Right lobe of liver (tissue), 6 donors: Measurements from ENCODE around the gene LRRC47. TPM values are rescaled to one million over a fixed set of nuclear protein-coding genes. Genes with fewer than 3 reads are reported as not detected.
A peak's percentile ranks its signal among the peaks of the same experiment; 100 is the strongest.

ENCODE experiments used
- ATAC-seq, 4 donors: fragments of 200-7000 bp; cut with Tn5 transposase; one replicate each; pipeline ENCODE4 v1.9.1; 2020; ENCODE audit warnings: mild to moderate bottlenecking in 4 of 4, moderate library complexity in 4 of 4
- DNase-seq, 3 donors: peaks; one replicate each; pipeline ENCODE4 v3.0.0-alpha.2; 2020
- H3K27ac ChIP-seq, 3 donors: fragments of 200-600 bp; one replicate each; pipeline ENCODE4 v1.8.0; 2022
- H3K27me3 ChIP-seq, 2 donors: fragments of 200-600 bp; one replicate each; pipeline ENCODE4 v1.8.0; 2022
- H3K36me3 ChIP-seq, 4 donors: fragments of 200-600 bp; sonication (generic) in 1 of 4; one replicate each; pipeline versions ENCODE4 v1.5.1 to v1.8.0; 2017 to 2022; ENCODE audit warnings: control low read depth in 1 of 4
- H3K4me1 ChIP-seq, 4 donors: fragments of 200-600 bp; sonication (generic) in 1 of 4; one replicate each; pipeline versions ENCODE4 v1.5.1 to v1.8.0; 2017 to 2022; ENCODE audit warnings: control low read depth in 1 of 4
- H3K4me3 ChIP-seq, 3 donors: fragments of 200-600 bp; one replicate each; pipeline ENCODE4 v1.8.0; 2022
- H3K9me3 ChIP-seq, 4 donors: fragments of 200-600 bp; sonication (generic) in 1 of 4; one replicate each; pipeline versions ENCODE4 v1.5.1 to v1.8.0; 2017 to 2022; ENCODE audit warnings: control low read depth in 1 of 4
- POLR2A ChIP-seq: fragments of 450-650 bp; IDR thresholded peaks from one replicate; pipeline ENCODE4 v1.6.1; 2017; ENCODE audit warnings: antibody characterized with exemption, mild to moderate bottlenecking
- WGBS: methylation state at CpG from one replicate; pipeline ENCODE4 v1.1.6; 2018; ENCODE audit warnings: low coverage, low lambda C conversion rate; ENCODE audit not compliant: insufficient coverage; ENCODE audit errors: missing lambda C conversion rate; 5-methylcytosine and 5-hydroxymethylcytosine counted together
- intact Hi-C, 2 donors: fragments of 100-400 bp; cut with DNase I; formaldehyde crosslinking; loops; one replicate each; pipeline versions ENCODE4 v1.11.2 to v1.14.1; 2022
- total RNA-seq, 6 experiments: library from RNA; depleted of rRNA in 2 of 6; stranded (reverse); fragments of >200 nt in 2 of 6; fragmentation: NEBNext Ultra II Directional in 3 of 6; extraction: Animal tissue kit (Norgen Biotek cat#: 25700) in 3 of 6; gene quantifications; one replicate each; pipeline versions ENCODE4 v1.1.0 to v1.2.4, GENCODE V29; 2016 to 2023
- TF ChIP-seq, protein P1 (sequence below), 4 donors: fragments of 200-600 bp in 3 of 4; fragments of 450-650 bp in 1 of 4; IDR thresholded peaks; one replicate each; pipeline versions ENCODE4 v1.5.1 to v1.8.0; 2016 to 2022; ENCODE audit warnings: antibody characterized with exemption in 4 of 4, mild to moderate bottlenecking in 2 of 4
- donor health status: DM: no; HTN: yes; CAD: no.
- donor health status: DM: no; HTN: no; CAD: no.
- donor health status: DM: no; HTN: no; CAD: no.
- donor health status: DM: no; HTN: yes; CAD: no.
- donor health status: DM: no; HTN: yes; CAD: no.

The LRRC47 gene
- total RNA-seq, 6 experiments from 2014 or later: 22.7 to 32.2 (median 25.8) TPM

DNA sequence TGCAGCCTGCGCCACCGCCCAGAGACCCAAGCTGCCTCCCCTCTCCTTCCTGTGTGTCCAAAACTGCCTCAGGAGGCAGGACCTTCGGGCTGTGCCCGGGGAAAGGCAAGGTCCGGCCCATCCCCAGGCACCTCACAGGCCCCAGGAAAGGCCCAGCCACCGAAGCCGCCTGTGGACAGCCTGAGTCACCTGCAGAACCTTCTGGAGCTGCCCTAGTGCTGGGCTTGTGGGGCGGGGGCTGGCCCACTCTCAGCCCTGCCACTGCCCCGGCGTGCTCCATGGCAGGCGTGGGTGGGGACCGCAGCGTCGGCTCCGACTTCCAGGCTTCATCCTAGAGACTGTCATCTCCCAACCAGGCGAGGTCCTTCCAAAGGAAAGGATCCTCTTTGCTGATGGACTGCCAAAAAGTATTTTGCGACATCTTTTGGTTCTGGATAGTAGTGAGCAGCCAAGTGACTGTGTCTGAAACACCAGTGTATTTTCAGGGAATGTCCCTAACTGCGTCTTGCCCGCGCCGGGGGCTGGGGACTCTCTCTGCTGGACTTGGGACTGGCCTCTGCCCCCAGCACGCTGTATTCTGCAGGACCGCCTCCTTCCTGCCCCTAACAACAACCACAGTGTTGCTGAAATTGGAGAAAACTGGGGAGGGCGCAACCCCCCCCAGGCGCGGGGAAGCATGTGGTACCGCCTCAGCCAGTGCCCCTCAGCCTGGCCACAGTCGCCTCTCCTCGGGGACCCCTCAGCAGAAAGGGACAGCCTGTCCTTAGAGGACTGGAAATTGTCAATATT is 63.0 kb downstream of the LRRC47 start:
- no peaks in the 10 kb centered on the region for H3K27me3 ChIP-seq
- peaks cover 0 to 8% (median 0%) of the 10 kb centered on the region in 4 donors for H3K4me1 ChIP-seq
- intact Hi-C loops: no loop called here
- TF ChIP-seq, protein P1, sequence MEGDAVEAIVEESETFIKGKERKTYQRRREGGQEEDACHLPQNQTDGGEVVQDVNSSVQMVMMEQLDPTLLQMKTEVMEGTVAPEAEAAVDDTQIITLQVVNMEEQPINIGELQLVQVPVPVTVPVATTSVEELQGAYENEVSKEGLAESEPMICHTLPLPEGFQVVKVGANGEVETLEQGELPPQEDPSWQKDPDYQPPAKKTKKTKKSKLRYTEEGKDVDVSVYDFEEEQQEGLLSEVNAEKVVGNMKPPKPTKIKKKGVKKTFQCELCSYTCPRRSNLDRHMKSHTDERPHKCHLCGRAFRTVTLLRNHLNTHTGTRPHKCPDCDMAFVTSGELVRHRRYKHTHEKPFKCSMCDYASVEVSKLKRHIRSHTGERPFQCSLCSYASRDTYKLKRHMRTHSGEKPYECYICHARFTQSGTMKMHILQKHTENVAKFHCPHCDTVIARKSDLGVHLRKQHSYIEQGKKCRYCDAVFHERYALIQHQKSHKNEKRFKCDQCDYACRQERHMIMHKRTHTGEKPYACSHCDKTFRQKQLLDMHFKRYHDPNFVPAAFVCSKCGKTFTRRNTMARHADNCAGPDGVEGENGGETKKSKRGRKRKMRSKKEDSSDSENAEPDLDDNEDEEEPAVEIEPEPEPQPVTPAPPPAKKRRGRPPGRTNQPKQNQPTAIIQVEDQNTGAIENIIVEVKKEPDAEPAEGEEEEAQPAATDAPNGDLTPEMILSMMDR (IDR thresholded peaks at IDR 0.05): no peak
- no peak for TF ChIP-seq POLR2A
- no peaks in the 10 kb centered on the region for H3K9me3 ChIP-seq
- DNase-seq: no peak
- peak in 1 of 4 donors; percentile 27 for ATAC-seq
- no peak overlapping the region for H3K27ac ChIP-seq
- 69% methylated on average over 7 of the region's 29 CpGs for WGBS
- peaks cover 0 to 18% (median under 1%) of the 10 kb centered on the region in 4 donors for H3K36me3 ChIP-seq
- no peak overlapping the region for H3K4me3 ChIP-seq

DNA sequence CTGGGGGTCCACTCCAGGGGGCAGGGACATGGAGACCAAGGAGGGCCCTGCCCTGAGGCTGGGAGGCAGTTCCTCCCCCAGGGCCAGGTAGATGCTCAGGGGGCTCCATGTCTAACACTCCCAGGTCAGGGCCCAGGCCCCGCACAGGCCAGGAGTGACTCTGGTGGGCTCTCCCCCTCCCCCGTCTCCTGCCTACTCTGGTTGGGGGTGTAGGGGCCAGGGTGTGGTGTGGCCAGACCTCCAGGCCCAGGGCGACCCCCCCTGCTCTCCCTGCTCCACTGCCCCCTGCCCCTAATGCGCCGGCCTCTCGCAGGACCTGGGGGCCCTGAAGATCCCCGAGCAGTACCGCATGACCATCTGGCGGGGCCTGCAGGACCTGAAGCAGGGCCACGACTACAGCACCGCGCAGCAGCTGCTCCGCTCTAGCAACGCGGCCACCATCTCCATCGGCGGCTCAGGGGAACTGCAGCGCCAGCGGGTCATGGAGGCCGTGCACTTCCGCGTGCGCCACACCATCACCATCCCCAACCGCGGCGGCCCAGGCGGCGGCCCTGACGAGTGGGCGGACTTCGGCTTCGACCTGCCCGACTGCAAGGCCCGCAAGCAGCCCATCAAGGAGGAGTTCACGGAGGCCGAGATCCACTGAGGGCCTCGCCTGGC is 63.7 kb downstream of the LRRC47 start:
- H3K4me1 ChIP-seq: peaks cover 0 to 8% (median 0%) of the 10 kb centered on the region in 4 donors
- ATAC-seq: no peak
- H3K36me3 ChIP-seq: peaks cover 0 to 11% (median 0%) of the 10 kb centered on the region in 4 donors
- intact Hi-C loops: no loop called here
- no peaks in the 10 kb centered on the region for H3K9me3 ChIP-seq
- no peak overlapping the region for H3K4me3 ChIP-seq
- no peak overlapping the region for H3K27ac ChIP-seq
- no peaks in the 10 kb centered on the region for H3K27me3 ChIP-seq
- WGBS: 57% methylated on average over 3 of the region's 37 CpGs
- TF ChIP-seq, protein P1 (IDR thresholded peaks at IDR 0.05): no peak
- no peak for TF ChIP-seq POLR2A
- DNase-seq: no peak

DNA sequence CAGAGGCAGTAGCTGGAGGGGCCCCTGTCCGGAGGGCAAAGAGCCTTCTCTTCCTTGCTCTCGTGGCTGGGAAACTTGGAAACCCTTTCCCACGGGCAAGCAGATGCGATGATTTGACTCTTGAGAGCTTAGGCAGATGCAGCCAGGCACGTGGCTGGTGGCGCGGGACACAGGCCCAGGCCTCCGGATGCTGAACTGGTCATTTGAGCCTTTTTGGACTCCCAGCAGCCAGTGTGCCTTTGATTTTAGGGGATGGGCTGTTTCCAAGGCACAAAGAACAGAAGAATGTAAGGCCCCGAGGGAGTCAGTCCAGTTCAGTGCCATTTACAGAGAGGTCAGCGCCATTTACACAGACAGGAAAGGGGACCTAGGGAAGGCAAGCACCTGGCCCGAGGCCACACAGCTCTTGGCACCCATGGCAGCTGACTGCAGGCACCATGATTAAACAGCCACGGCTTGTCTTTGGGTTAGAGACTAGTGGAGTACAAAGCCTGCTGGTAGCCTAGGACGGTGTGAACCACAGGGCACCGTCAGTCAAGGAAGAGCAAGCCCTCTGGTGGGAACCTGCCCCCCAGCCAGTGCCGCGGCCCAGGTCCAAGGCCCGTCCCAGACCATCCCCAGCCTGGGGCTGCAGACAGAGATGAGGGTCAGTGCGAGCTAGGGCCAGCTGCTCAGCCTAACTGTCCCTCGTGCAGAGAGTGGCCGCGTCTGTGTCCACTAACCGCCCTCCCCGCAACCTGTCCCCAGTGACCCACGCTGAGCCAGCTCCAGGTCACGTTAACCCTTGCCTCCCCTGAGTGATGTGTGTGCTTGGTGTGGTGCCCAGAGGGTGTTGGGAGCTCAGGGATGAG is 64.5 kb downstream of the LRRC47 start:
- TF ChIP-seq, protein P1 (IDR thresholded peaks at IDR 0.05): no peak
- no peak for TF ChIP-seq POLR2A
- Histone ChIP-seq H3K27me3 (no peaks in the 10 kb centered on the region), H3K4me1 (peaks cover 0 to 8% (median 0%) of the 10 kb centered on the region in 4 donors), H3K9me3 (no peaks in the 10 kb centered on the region), H3K36me3 (peaks cover 0 to 9% (median 0%) of the 10 kb centered on the region in 4 donors), H3K27ac (no peak overlapping the region), H3K4me3 (no peak overlapping the region)
- WGBS: 60% methylated on average over 1 of the region's 25 CpGs
- DNase-seq: no peak
- ATAC-seq: no peak
- intact Hi-C loops: no loop called here

DNA sequence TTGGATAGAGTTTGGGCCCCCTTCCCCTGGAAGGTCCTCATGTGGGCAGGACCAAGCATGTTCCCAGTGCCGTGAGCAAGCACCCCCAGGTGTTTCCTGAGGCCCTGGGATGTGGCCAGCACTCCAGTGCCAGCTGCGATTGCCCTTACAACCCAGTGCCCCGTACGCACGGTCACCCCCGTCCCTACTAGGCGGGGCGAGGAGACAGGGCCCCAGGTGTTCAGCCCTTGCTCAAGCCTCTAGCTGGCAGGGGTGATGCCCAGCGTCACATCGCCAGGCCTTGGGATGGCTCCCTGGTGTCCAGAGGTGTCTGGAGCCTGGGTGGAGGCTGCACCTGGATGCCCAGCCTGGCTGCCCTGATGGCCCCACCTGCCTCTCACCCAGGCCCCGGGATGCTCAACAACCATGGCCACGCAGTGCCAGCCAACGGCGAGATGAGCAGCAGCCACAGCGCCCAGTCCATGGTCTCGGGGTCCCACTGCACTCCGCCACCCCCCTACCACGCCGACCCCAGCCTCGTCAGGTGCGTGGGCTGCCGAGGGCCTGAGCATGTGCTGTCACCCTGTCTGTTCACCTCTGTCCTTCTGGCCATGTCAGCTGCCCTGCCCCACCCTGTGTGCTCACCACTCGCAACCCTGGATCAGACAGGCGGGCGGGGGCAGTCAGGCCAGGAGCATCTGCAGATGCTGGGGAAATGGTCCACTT is 65.6 kb downstream of the LRRC47 start:
- no peak for ATAC-seq
- TF ChIP-seq, protein P1 (IDR thresholded peaks at IDR 0.05): no peak
- no peak for TF ChIP-seq POLR2A
- intact Hi-C loops: no loop called here
- Histone ChIP-seq H3K4me3 (no peak overlapping the region), H3K36me3 (no peaks in the 10 kb centered on the region), H3K4me1 (peaks cover 0 to 8% (median 0%) of the 10 kb centered on the region in 4 donors), H3K27me3 (no peaks in the 10 kb centered on the region), H3K9me3 (no peaks in the 10 kb centered on the region), H3K27ac (no peak overlapping the region)
- no peak for DNase-seq
- WGBS: no CpG with 5 or more reads among the region's 25 CpGs
